ENCODE measurements around the gene PMAIP1.

DNA sequence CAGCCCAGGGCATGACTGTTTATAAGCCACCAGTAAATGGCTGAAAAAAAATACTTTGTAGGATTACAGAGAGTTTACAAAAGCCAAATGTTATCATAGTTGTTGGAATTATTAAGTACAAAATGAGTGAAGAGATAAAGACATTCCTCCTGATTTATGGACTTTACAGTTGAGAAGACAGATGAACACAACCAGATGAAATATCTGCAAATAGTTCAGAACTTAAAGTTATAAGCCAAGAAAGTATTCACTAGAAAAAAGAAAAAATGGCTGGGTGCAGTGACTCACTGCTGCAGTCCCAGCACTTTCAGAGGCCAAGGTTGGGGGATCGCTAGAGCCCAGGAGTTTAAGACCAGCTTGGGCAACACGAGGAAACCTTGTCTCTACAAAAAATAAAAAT is 11.2 kb downstream of the PMAIP1 start:
- TF ChIP-seq, protein P1, sequence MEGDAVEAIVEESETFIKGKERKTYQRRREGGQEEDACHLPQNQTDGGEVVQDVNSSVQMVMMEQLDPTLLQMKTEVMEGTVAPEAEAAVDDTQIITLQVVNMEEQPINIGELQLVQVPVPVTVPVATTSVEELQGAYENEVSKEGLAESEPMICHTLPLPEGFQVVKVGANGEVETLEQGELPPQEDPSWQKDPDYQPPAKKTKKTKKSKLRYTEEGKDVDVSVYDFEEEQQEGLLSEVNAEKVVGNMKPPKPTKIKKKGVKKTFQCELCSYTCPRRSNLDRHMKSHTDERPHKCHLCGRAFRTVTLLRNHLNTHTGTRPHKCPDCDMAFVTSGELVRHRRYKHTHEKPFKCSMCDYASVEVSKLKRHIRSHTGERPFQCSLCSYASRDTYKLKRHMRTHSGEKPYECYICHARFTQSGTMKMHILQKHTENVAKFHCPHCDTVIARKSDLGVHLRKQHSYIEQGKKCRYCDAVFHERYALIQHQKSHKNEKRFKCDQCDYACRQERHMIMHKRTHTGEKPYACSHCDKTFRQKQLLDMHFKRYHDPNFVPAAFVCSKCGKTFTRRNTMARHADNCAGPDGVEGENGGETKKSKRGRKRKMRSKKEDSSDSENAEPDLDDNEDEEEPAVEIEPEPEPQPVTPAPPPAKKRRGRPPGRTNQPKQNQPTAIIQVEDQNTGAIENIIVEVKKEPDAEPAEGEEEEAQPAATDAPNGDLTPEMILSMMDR (IDR thresholded peaks at IDR 0.05) = no peak
- TF ChIP-seq POLR2A (IDR thresholded peaks at IDR 0.05) = no peak

Data from heart left ventricle (tissue), 13 donors.